Neutrophil (primary cell): ENCODE measurements around the gene APBA3.

Source experiments
- H3K27ac ChIP-seq: fragments of 200-600 bp; sonication (generic); 2 replicates; pipeline ENCODE4 v1.5.1; 2016; ENCODE audit warnings: mild to moderate bottlenecking, moderate library complexity
- H3K27me3 ChIP-seq: fragments of 200-600 bp; sonication (generic); 2 replicates; pipeline ENCODE4 v1.6.0; 2016; ENCODE audit warnings: mild to moderate bottlenecking
- H3K36me3 ChIP-seq: fragments of 200-600 bp; sonication (generic); 2 replicates; pipeline ENCODE4 v1.5.1; 2017
- H3K4me1 ChIP-seq, 2 experiments: fragments of 200-600 bp in 1 of 2; sonication (generic) in 1 of 2; 1 replicate in 1 of 2; 2 replicates in 1 of 2; pipeline versions ENCODE4 v1.5.1 to v1.6.1; 2013 to 2016; ENCODE audit warnings: low read depth in 1 of 2, low read length in 1 of 2, mild to moderate bottlenecking in 1 of 2, moderate library complexity in 1 of 2; ENCODE audit not compliant: control insufficient read depth in 1 of 2, insufficient read depth in 1 of 2
- H3K4me3 ChIP-seq, 2 experiments: fragments of 200-600 bp in 1 of 2; sonication (generic) in 1 of 2; 1 replicate in 1 of 2; 2 replicates in 1 of 2; pipeline ENCODE4 v1.5.1; 2013 to 2016; ENCODE audit warnings: low read depth in 1 of 2, low read length in 1 of 2, mild to moderate bottlenecking in 1 of 2, moderate library complexity in 1 of 2
- H3K9me3 ChIP-seq: fragments of 200-600 bp; sonication (generic); 2 replicates; pipeline ENCODE4 v1.5.1; 2016
- TF ChIP-seq, protein P1 (sequence below): fragments of 200-600 bp; sonication (generic); IDR thresholded peaks from 2 replicates; pipeline ENCODE4 v1.5.1; 2016; ENCODE audit warnings: antibody characterized with exemption

The APBA3 gene

DNA sequence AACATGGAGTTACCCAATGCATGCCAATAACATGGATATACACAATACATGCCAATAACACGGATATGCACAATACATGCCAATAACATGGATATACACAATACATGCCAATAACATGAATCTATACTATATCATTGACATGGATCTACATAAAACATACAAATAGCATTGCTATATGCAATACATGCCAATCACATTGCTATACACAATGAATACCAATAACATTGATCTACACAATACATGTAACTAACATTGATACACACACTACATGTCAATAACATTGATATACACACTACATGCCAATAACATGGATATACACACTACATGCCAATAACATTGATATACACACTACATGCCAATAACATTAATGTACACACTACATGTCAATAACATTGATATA, 60.3 kb downstream of the APBA3 start:
- TF ChIP-seq, protein P1, sequence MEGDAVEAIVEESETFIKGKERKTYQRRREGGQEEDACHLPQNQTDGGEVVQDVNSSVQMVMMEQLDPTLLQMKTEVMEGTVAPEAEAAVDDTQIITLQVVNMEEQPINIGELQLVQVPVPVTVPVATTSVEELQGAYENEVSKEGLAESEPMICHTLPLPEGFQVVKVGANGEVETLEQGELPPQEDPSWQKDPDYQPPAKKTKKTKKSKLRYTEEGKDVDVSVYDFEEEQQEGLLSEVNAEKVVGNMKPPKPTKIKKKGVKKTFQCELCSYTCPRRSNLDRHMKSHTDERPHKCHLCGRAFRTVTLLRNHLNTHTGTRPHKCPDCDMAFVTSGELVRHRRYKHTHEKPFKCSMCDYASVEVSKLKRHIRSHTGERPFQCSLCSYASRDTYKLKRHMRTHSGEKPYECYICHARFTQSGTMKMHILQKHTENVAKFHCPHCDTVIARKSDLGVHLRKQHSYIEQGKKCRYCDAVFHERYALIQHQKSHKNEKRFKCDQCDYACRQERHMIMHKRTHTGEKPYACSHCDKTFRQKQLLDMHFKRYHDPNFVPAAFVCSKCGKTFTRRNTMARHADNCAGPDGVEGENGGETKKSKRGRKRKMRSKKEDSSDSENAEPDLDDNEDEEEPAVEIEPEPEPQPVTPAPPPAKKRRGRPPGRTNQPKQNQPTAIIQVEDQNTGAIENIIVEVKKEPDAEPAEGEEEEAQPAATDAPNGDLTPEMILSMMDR, result no peak
- Histone ChIP-seq H3K9me3 (no peaks in the 10 kb centered on the region), H3K27me3 (peaks cover 13% of the 10 kb centered on the region), H3K4me1 (peaks cover 11 to 19% of the 10 kb centered on the region in 2 experiments), H3K27ac (no peak overlapping the region), H3K36me3 (peaks cover under 1% of the 10 kb centered on the region), H3K4me3 (no peak overlapping the region)
